ENCODE results near the gene HNMT.

- TF ChIP-seq CTCF (IDR thresholded peaks at IDR 0.05): no peak
- TF ChIP-seq ZFX (IDR thresholded peaks at IDR 0.05; ENCODE audit: borderline replicate concordance): no peak
These were observed 22.0 kb upstream of the HNMT start for GRCh38 chr2:137942037-137942832.

Data from 22Rv1 (cell line).